Measurements from ENCODE around the gene ZNF705A. TPM values are rescaled to one million over a fixed set of nuclear protein-coding genes. Genes with fewer than 3 reads are reported as not detected.
"Not testable (repeated sequence)": the region's sequence is repeated elsewhere in the genome, so short reads cannot be mapped to it uniquely, and the experiment has no call there.

The ZNF705A gene
- total RNA-seq, 1 donor from 2014 or later = not detected

DNA sequence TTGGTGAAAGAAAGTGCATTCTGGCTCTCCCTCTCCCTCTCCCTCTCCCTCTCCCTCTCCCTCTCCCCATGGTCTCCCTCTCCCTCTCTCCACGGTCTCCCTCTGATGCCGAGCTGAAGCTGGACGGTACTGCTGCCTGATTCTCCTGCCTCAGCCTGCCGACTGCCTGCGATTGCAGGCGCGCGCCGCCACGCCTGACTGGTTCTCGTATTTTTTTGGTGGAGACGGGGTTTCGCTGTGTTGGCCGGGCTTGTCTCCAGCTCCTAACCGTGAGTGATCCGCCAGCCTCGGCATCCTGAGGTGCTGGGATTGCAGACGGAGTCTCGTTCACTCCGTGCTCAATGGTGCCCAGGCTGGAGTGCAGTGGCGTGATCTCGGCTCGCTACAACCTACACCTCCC is 26.5 kb downstream of the ZNF705A start:
- not testable (repeated sequence) for DNase-seq (ENCODE audit: extremely low read depth, low read depth, low spot score)

DNA sequence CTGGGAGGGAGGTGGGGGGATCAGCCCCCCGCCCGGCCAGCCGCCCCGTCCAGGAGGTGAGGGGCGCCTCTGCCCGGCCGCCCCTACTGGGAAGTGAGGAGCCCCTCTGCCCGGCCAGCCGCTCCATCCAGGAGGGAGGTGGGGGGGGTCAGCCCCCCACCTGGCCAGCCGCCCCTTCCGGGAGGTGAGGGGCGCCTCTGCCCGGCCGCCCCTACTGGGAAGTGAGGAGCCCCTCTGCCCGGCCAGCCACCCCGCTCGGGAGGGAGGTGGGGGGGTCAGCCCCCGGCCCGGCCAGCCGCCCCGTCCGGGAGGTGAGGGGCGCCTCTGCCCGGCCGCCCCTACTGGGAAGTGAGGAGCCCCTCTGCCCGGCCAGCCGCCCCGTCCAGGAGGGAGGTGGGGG is 27.4 kb downstream of the ZNF705A start:
- not testable (repeated sequence) for DNase-seq (ENCODE audit: extremely low read depth, low read depth, low spot score)

DNA sequence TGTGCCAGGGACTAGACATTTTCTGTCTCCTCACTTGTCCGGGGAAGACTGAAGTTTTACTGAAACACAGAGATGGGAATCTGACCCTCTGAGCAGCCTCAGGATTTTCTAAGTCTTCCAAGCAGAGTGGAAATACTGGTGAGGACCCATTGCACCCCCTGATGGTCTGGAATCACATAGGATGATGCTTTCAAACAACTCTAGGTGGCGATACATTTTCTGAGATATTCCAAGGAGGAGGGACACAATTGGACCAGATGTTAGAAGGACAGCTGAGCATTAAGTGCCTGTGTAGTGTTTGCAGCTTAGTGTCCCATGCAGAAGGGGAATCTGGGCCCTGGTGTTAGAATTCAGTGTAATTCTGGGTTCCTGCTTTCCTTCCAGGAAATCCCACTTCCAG is 31.3 kb downstream of the ZNF705A start:
- not testable (repeated sequence) for DNase-seq (ENCODE audit: extremely low read depth, low read depth, low spot score)

DNA sequence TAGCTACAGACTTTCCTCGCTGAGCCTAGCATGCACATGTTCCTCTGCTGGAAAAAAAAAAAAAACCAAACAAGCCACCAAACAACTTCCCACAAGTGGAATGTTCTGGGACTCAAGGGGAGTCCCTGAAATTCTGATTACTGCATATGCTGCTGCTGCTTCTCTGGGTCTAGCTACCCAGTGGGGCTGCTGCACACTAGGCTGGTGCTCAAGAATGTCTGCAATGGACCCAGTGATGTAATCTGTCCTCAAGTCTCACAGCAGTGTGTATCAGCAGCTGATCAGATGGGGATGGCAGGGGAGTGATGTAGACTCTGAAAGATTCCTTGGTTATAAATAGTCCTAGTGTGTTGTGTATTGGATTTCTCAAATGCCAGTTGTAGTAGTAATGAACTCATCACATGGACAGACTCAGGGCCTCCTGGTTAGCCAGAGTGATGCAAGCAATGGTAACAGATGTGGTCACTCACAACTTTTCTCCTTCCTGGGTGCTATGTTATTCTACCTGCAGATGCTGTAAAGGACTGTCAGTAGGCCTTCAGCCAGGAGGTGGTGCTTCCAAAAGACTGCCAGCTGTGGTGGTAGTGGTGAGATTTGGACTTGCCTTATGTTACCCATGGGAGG is 41.0 kb downstream of the ZNF705A start:
- not testable (repeated sequence) for DNase-seq (ENCODE audit: extremely low read depth, low read depth, low spot score)

DNA sequence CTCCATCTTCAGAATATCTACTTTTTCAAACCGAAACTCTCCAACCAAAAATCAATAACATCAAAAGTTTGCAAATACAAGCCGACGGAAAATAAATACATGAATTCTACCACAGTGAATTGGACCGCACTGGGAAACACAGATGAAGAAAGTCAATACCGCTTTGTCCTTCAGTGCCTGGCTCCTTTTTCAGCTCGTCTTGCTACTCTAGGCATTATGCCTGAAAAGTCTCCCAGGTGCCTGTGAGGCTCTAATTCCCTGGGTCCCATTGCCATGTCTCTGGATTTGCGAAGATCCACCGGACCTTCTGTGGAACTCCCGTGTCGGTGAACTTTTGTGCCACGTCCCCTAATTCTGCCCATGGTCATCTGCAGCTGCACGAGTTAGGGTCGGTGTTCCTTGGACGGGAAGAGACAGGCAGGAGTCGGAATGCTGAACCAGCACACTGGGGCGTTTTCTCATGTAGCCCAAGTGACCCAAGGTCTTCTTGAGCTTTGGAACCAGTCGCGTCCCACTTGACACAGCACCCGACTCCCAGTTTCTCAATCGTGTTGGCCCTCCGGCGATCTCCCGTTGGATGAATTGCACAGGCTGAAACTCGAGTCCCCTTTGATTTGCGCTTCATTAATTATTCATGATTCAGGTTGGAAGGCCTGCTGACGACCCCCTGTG is 62.0 kb downstream of the ZNF705A start:
- not testable (repeated sequence) for DNase-seq (ENCODE audit: extremely low read depth, low read depth, low spot score)

DNA sequence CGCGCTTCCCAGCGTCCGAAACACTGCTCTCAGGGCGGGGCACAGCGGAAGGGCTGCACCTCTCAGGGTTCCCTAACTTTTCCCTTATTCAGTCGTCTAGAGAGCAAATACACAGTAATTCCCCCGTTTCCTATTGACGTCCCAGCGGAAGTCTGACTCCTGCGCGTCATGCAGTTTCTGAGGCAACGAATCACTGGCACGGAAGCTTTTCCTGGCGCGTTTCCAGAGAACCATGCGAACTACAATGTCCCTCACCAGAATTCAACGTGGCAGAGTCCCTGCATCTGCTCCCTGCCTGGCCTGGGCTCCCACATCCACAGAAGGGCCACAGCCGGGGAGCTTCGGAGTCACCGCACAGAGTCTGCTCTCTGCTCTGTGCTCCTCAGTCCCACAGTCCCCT is 64.6 kb downstream of the ZNF705A start:
- peak; percentile 72 for DNase-seq (ENCODE audit: extremely low read depth, low read depth, low spot score)

DNA sequence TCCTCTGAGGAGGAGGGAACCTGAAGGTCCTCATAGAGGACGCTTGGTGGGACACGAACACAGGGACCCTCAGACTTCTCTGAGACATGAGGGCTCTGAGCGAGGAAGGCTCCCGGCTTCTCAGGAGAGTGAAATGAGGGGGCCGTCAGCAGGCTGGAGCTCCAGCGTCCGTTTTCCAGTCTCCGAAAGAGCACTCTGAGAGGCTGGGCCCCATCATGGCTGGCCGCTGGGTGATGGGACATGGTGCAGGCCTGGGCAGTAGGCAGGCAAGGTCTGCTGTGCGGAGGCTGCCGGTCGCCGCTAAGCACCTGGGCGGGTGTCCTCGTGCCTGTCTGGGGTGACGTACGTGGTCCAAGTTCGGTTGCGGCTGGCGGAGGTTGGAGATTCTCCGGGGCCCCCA is 65.0 kb downstream of the ZNF705A start:
- DNase-seq (ENCODE audit: extremely low read depth, low read depth, low spot score) = not testable (repeated sequence)

DNA sequence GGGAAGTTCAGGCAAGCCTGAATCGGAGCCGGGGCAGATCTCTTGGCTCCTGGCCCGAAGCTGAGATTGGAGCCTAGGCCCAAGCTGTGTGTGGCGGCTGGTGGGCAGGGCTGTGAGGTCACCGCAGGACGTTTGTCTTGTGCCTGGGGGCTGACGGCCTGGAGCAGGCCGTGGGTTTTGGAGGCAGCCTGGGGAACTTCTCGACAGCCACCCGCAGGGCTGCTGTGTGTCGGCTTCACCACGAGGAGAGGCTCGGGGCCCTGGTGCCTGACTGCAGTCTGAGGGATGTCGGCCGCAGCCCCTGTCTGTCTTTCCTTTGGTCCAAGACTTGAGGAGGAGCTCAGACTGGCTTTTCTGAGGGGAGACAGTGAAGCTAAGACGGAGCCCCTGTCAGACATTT is 65.5 kb downstream of the ZNF705A start:
- DNase-seq (ENCODE audit: extremely low read depth, low read depth, low spot score) = not testable (repeated sequence)

DNA sequence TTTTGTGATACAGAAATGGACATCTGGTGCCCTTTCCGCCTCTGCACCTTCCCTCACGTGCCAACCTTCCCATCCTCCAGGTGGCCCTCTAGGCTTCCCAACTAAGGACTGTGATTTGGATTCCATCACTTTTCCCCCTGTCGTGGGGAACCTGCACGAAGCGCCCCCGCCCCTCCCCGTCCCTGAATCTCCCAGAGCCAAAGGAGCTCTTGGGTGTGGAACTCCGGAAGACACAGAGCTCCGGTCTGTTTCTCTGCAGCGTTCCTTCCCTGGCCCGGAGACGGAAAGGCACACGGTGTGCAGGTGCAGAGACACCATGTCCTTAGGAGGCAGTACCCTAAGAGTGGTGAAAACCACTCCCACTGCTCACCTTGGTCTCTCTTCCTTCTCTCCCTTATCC is 66.8 kb downstream of the ZNF705A start:
- not testable (repeated sequence) for DNase-seq (ENCODE audit: extremely low read depth, low read depth, low spot score)

DNA sequence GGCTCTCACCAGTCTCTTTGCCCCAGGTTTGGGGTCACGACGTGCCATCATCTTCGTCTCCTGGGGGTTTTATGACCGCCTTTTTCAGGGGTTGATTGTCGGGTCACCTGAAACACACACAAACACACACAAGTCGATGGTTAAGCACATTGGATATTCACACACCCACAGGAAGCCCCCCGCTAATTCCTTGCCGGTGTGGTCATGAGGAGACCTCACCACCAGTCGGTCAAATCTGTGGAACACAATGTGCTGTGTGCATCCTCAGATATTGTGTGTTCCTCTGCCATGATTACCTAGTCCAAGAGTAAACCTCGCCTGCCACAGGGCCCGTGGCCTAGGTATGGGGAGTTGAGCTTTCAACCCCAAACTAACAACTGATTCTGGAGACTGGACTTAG is 68.0 kb downstream of the ZNF705A start:
- DNase-seq (ENCODE audit: extremely low read depth, low read depth, low spot score) = not testable (repeated sequence)

DNA sequence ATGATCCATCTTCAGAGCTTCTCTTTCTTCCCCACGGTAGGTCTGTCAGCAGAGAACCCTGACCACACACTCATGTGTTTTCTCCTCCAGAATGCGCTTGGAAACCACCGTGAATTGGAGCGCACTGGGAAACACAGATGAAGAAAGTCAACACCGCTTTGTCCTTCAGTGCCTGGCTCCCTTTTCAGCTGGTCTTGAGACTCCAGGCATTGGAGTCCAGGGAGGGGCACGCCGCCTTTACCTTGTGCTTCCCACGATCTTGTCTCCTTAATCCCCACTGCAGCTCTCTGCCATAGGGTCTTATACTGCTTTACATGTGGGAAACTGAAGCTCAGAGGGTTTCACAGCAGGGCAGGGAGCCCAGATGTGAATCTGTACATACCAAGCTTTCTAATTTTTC is 69.5 kb downstream of the ZNF705A start:
- DNase-seq (ENCODE audit: extremely low read depth, low read depth, low spot score) = no peak

DNA sequence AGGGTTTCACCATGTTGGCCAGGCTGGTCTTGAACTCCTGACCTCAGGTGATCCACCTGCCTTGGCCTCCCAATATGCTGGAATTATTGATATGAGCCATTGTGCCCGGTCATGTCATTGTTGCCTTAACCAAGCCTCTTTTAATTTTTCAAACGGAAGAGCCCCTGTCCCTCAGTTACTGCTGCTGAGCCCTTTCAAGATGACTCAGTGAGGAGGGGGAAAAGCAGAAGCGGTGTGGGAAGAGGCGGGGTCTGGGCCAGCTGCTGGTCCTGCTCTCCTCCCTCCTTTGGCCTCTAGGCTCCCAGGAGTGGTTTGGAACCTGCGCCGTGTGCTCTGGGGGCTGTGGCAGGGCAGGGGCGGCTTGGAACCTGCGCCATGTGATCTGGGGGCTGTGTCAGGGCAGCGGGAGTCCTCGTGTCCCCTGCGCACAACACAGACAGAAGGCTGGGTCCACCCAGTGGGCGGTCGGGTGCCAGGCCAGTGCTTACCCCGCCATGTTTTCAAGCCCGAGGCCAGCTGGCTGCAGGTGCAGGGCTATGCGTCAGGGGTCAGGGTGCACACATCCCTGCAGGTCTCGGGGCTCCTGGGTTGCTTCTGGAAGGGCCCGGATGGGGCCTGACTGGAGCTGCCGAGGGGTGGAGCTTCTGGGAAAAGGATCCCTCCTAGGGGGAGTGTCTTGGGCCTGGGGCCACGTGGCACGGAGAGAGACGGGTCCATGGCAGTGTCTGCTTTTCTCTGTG is 70.3 kb downstream of the ZNF705A start, which contains the start of gene FAM90A1:
TSS of gene FAM90A1 (minus strand) at position 627 of the 740 bp plus-strand sequence. CDS start 2,786 bp downstream, outside the sequence.
- not testable (repeated sequence) for DNase-seq (ENCODE audit: extremely low read depth, low read depth, low spot score)

DNA sequence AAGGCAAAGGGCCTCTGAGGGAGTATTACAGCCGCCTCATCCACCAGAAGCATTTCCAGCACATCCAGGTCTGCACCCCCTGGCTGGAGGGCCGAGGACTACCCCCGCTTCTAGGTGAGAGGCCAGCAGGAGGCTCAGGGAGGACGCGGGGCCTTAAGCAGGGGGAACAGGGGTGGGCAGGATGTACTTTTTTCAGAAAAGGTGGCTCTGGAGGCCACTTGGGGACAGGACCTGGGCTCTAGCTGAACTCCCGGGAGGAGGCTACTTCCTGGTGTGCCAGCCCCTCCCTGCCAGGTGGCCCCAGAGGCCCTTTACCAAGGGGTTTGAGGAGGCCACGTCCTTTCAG is 70.9 kb downstream of the ZNF705A start:
- DNase-seq (ENCODE audit: extremely low read depth, low read depth, low spot score) = not testable (repeated sequence)

DNA sequence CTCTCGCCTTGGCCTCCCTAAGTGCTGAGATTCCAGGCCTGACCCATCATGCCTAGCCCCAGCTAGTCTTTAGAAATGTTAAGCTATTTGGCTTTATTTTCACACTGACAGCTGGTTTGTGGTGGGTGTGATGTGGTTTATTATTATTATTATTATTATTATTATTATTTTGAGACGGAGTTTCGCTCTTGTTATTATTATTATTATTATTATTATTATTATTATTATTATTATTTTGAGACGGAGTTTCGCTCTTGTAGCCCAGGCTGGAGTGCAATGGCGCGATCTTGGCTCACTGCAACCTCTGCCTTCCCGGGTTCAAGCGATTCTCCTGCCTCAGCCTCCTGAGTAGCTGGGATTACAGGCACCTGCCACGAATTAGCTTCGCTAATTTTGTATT is 71.8 kb downstream of the ZNF705A start:
- not testable (repeated sequence) for DNase-seq (ENCODE audit: extremely low read depth, low read depth, low spot score)

DNA sequence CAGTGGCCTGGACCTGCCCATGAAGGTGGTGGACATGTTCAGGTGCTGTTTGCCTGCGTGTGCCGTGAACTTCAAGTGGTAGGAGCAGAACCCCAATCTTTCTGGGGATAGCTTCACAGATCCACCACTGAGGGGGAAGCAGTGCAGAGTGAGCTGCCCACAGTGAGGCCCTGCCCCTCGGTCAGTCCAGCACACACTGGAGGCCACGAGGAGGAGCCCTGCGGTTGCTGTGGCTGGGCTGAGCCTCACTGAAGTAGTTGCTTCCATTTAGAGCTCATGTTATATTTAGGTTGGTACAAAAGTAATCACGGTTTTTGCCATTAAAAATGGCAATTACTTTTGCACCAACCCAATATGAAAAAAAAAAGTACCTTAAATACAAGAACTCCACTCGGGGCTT is 72.7 kb downstream of the ZNF705A start:
- not testable (repeated sequence) for DNase-seq (ENCODE audit: extremely low read depth, low read depth, low spot score)

Other genes with a start within 250 kb of the ZNF705A start
- 21.3 and 25.8 TPM in 2 replicates for gene SLC2A3, start 220.8 kb upstream of the ZNF705A start, total RNA-seq
- 10.9 and 11.3 TPM in 2 replicates for gene FOXJ2, start 124.3 kb upstream of the ZNF705A start, total RNA-seq
- 0.44 TPM in 1 of 2 replicates, not detected in the other for gene C3AR1, start 90.7 kb upstream of the ZNF705A start, total RNA-seq
- 22.3 and 37.3 TPM in 2 replicates for gene NECAP1, start 74.7 kb upstream of the ZNF705A start, total RNA-seq
- not detected in 2 replicates for gene CLEC4A, start 33.4 kb upstream of the ZNF705A start, total RNA-seq
- 0.06 TPM in 1 of 2 replicates, not detected in the other for gene FAM90A1, start 70.6 kb downstream of the ZNF705A start, total RNA-seq

Measured in glomerular endothelial cell (primary cell).